Measurements from ENCODE around the gene TANGO6. TPM values are rescaled to one million over a fixed set of nuclear protein-coding genes. Genes with fewer than 3 reads are reported as not detected.

TANGO6 gene
- total RNA-seq, 8 experiments from 2014 or later, result 6.4 to 18.6 (median 7.7) TPM

DNA sequence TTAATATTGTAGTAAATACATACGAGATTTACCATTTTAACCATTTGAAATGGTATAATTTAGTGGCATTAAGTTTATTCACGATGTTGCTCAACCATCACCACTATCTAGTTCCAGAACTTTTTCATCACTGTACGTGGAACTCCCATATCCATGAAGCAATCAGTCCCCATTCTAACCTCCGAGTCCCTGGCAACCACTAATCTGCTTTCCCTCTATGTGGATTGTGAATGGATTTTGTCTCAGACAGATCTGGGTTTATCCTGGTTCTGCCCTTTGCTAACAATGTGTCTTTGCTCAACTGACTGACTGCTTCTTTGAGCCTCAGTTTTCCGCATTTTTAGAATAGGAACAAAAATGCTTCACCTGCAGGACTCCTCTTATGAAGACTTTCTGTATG is 51.4 kb downstream of the TANGO6 start:
- WGBS, 10 experiments, result 81 to 95% (median 89%) methylated on average over 2 to 5 of the region's 5 CpGs; no CpG with 5 or more reads in 1 of the 10 experiments
- in situ Hi-C loops (cut with MboI; ENCODE audit: low pct_unique_long_range_greater_than_20kb in 2 of 9, low sequenced_read_pairs in 9 of 9, unreplicated experiment in 9 of 9), result loop anchor here in 2 of 9 experiments (25.0 kb wide), 2 partner anchors 218 to 243 kb away; partner anchors contain the start of genes CHTF8 (in 1 of the 2), HAS3 (in 1 of the 2) and UTP4 (in 1 of the 2)
- H3K4me3 ChIP-seq, result no peak overlapping the region
- H3K4me1 ChIP-seq (replicated peaks in 1 of 2), result no peaks in the 10 kb centered on the region
- no peak overlapping the region for H3K27ac ChIP-seq
- ATAC-seq (replicated peaks in 6 of 8), result no peak

- in situ Hi-C loops (cut with MboI; ENCODE audit: low pct_unique_long_range_greater_than_20kb in 2 of 9, low sequenced_read_pairs in 9 of 9, unreplicated experiment in 9 of 9), result loop anchor here in 2 of 9 experiments (25.0 kb wide), 2 partner anchors 214 to 239 kb away; partner anchors contain the start of genes CHTF8 (in 1 of the 2), HAS3 (in 1 of the 2) and UTP4 (in 1 of the 2)
- peaks cover 0 to 10% of the 10 kb centered on the region in 2 donors for H3K4me1 ChIP-seq (replicated peaks in 1 of 2)
- no peak overlapping the region for H3K27ac ChIP-seq
- WGBS, 10 experiments, result 60 to 100% (median 90%) methylated on average over 1 to 4 of the region's 4 CpGs; no CpG with 5 or more reads in 2 of the 10 experiments
- no peak overlapping the region for H3K4me3 ChIP-seq
- peak in 1 of 8 experiments; percentile 74 for ATAC-seq (replicated peaks in 6 of 8)
Measured at GRCh38 chr16:68898026-68898425, 54.7 kb downstream of the TANGO6 start.

- in situ Hi-C loops (cut with MboI; ENCODE audit: low pct_unique_long_range_greater_than_20kb in 2 of 9, low sequenced_read_pairs in 9 of 9, unreplicated experiment in 9 of 9), result loop anchor here in 3 of 9 experiments (10.0 to 25.0 kb wide), 2 partner anchors 212 to 215 kb away; partner anchors contain the start of gene HAS3 (in 2 of the 3)
- H3K27ac ChIP-seq, result no peak overlapping the region
- no peak overlapping the region for H3K4me3 ChIP-seq
- peaks cover 0 to 10% of the 10 kb centered on the region in 2 donors for H3K4me1 ChIP-seq (replicated peaks in 1 of 2)
- WGBS, 10 experiments, result 79 to 100% (median 89%) methylated on average over 1 to 4 of the region's 4 CpGs; no CpG with 5 or more reads in 1 of the 10 experiments
- no peak for ATAC-seq (replicated peaks in 6 of 8)
Measured at GRCh38 chr16:68900009-68900408, 56.7 kb downstream of the TANGO6 start.

- Histone ChIP-seq H3K4me3 (no peak overlapping the region), H3K27ac (no peak overlapping the region), H3K4me1 (replicated peaks in 1 of 2) (peaks cover 0 to 10% of the 10 kb centered on the region in 2 donors)
- 0 to 20% (median 0%) methylated on average over 1 to 5 of the region's 5 CpGs; no CpG with 5 or more reads in 1 of the 10 experiments for WGBS, 10 experiments
- peak; percentile 74 to 98 (median 86) for ATAC-seq (replicated peaks in 6 of 8)
- in situ Hi-C loops (cut with MboI; ENCODE audit: low pct_unique_long_range_greater_than_20kb in 2 of 9, low sequenced_read_pairs in 9 of 9, unreplicated experiment in 9 of 9), result loop anchor here in 3 of 9 experiments (10.0 to 25.0 kb wide), 2 partner anchors 210 to 213 kb away; partner anchors contain the start of gene HAS3 (in 2 of the 3)
Measured at GRCh38 chr16:68902003-68902968, 59.0 kb downstream of the TANGO6 start.

GRCh38 chr16:68902969-68903345 is 59.6 kb downstream of the TANGO6 start:
- H3K4me1 ChIP-seq (replicated peaks in 1 of 2), result peaks cover 0 to 10% of the 10 kb centered on the region in 2 donors
- in situ Hi-C loops (cut with MboI; ENCODE audit: low pct_unique_long_range_greater_than_20kb in 2 of 9, low sequenced_read_pairs in 9 of 9, unreplicated experiment in 9 of 9), result loop anchor here in 3 of 9 experiments (10.0 to 25.0 kb wide), 2 partner anchors 209 to 212 kb away; partner anchors contain the start of gene HAS3 (in 2 of the 3)
- WGBS, 10 experiments, result 40 to 100% (median 79%) methylated on average over 1 to 2 of the region's 2 CpGs; no CpG with 5 or more reads in 2 of the 10 experiments
- no peak overlapping the region for H3K27ac ChIP-seq
- ATAC-seq (replicated peaks in 6 of 8), result peak in 2 of 8 experiments; percentile 22 to 33
- no peak overlapping the region for H3K4me3 ChIP-seq

DNA sequence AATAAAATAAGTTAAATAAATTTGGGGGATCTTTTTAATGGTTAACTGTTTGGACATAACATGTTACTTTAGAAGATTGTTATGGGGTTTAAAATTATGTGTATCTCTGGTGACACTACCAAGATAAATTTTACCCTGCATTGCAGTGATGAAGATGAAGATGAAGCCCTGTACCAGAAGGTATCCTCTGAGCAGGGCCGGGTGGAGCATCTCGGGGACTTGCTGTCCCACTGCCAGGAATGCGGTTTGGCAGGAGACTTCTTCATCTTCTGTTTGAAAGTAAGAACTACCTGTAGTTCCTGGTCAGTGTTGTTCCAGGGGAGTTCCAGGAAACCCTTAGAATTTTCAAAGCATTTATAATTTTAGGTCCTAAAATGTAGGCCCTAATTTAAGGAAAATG is 64.0 kb downstream of the TANGO6 start:
- no peak for ATAC-seq (replicated peaks in 6 of 8)
- Histone ChIP-seq H3K4me1 (replicated peaks in 1 of 2) (peaks cover 14 to 19% of the 10 kb centered on the region in 2 donors), H3K27ac (no peak overlapping the region), H3K4me3 (no peak overlapping the region)
- WGBS, 10 experiments, result 80 to 100% (median 93%) methylated on average over 1 to 3 of the region's 3 CpGs; no CpG with 5 or more reads in 3 of the 10 experiments
- in situ Hi-C loops (cut with MboI; ENCODE audit: low pct_unique_long_range_greater_than_20kb in 2 of 9, low sequenced_read_pairs in 9 of 9, unreplicated experiment in 9 of 9), result loop anchor here in 3 of 9 experiments (10.0 to 25.0 kb wide), 2 partner anchors 205 to 208 kb away; partner anchors contain the start of gene HAS3 (in 2 of the 3)

DNA sequence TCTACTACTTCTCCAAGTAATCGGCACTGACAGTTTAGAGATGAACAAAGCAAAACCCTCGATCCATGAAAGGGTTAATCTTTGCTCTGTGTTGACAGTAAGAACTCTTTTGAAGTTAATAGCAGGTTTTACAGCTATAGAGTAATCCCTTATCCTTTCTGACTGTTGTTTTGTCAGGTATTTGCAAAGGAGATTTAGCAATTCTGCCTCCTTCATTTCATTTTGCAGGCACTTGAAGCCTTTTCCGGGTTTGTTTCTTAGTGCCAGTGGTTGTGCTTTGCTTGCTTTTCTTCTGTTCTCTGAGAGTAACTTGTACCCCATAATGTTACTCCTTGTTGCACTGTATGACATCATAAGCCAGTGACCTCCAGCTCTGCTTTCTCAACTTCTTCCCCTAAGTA is 64.5 kb downstream of the TANGO6 start:
- no peak overlapping the region for H3K27ac ChIP-seq
- no peak for ATAC-seq (replicated peaks in 6 of 8)
- peaks cover 14 to 15% of the 10 kb centered on the region in 2 donors for H3K4me1 ChIP-seq (replicated peaks in 1 of 2)
- 30 to 75% (median 65%) methylated on average over 2 to 3 of the region's 3 CpGs; no CpG with 5 or more reads in 2 of the 10 experiments for WGBS, 10 experiments
- H3K4me3 ChIP-seq, result no peak overlapping the region
- in situ Hi-C loops (cut with MboI; ENCODE audit: low pct_unique_long_range_greater_than_20kb in 2 of 9, low sequenced_read_pairs in 9 of 9, unreplicated experiment in 9 of 9), result loop anchor here in 3 of 9 experiments (10.0 to 25.0 kb wide), 2 partner anchors 205 to 207 kb away; partner anchors contain the start of gene HAS3 (in 2 of the 3)

- Histone ChIP-seq H3K4me1 (replicated peaks in 1 of 2) (peaks cover 14 to 15% of the 10 kb centered on the region in 2 donors), H3K4me3 (no peak overlapping the region), H3K27ac (no peak overlapping the region)
- WGBS, 10 experiments, result 60 to 95% (median 87%) methylated on average over 1 to 7 of the region's 8 CpGs
- ATAC-seq (replicated peaks in 6 of 8), result no peak
- in situ Hi-C loops (cut with MboI; ENCODE audit: low pct_unique_long_range_greater_than_20kb in 2 of 9, low sequenced_read_pairs in 9 of 9, unreplicated experiment in 9 of 9), result loop anchor here in 3 of 9 experiments (10.0 to 25.0 kb wide), 2 partner anchors 203 to 206 kb away; partner anchors contain the start of gene HAS3 (in 2 of the 3)
Measured at GRCh38 chr16:68909099-68909733, 65.9 kb downstream of the TANGO6 start.

- H3K4me1 ChIP-seq (replicated peaks in 1 of 2), result peaks cover 14 to 15% of the 10 kb centered on the region in 2 donors
- no peak overlapping the region for H3K4me3 ChIP-seq
- WGBS, 10 experiments, result 0 to 93% (median 3%) methylated on average over 1 to 5 of the region's 5 CpGs; no CpG with 5 or more reads in 1 of the 10 experiments
- in situ Hi-C loops (cut with MboI; ENCODE audit: low pct_unique_long_range_greater_than_20kb in 2 of 9, low sequenced_read_pairs in 9 of 9, unreplicated experiment in 9 of 9), result loop anchor here in 2 of 9 experiments (25.0 kb wide), 1 partner anchor 202 kb away; the partner anchor contains the start of gene HAS3 (in 2 of the 2)
- peak in 5 of 8 experiments; percentile 97 to 98 (median 98) for ATAC-seq (replicated peaks in 6 of 8)
- H3K27ac ChIP-seq, result peak overlapping the region in 1 of 2 donors; percentile 23
Measured at GRCh38 chr16:68910051-68910450, 66.7 kb downstream of the TANGO6 start.

DNA sequence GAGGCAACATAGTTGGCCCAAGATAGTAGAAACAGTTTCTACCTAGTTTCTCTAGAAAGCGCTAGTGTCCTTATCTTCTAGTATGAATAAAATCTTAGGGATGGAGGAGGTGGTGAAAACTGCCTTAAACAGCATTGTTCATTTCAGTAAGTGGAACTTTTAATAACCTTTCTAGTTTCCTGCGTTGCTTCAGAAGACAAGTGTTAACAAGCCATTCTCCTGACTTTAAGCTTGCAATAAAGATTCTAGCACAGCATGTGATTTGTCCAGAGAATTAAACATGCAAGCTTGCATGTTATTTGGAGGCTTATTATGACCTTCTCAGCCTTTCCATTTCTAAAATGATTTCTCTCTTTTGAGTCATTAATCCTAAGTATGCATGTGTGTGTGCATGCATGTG is 72.3 kb downstream of the TANGO6 start:
- 75 to 100% (median 93%) methylated on average over 1 to 2 of the region's 2 CpGs; no CpG with 5 or more reads in 1 of the 10 experiments for WGBS, 10 experiments
- Histone ChIP-seq H3K27ac (no peak overlapping the region), H3K4me1 (replicated peaks in 1 of 2) (peaks cover 1 to 2% of the 10 kb centered on the region in 2 donors), H3K4me3 (no peak overlapping the region)
- in situ Hi-C loops (cut with MboI; ENCODE audit: low pct_unique_long_range_greater_than_20kb in 2 of 9, low sequenced_read_pairs in 9 of 9, unreplicated experiment in 9 of 9), result loop anchor here in 2 of 9 experiments (25.0 kb wide), 1 partner anchor 197 kb away; the partner anchor contains the start of gene HAS3 (in 2 of the 2)
- ATAC-seq (replicated peaks in 6 of 8), result no peak

GRCh38 chr16:68917541-68917940 is 74.2 kb downstream of the TANGO6 start:
- ATAC-seq (replicated peaks in 6 of 8), result no peak
- H3K4me3 ChIP-seq, result no peak overlapping the region
- in situ Hi-C loops (cut with MboI; ENCODE audit: low pct_unique_long_range_greater_than_20kb in 2 of 9, low sequenced_read_pairs in 9 of 9, unreplicated experiment in 9 of 9), result loop anchor here in 2 of 9 experiments (25.0 kb wide), 1 partner anchor 195 kb away; the partner anchor contains the start of gene HAS3 (in 2 of the 2)
- no peaks in the 10 kb centered on the region for H3K4me1 ChIP-seq (replicated peaks in 1 of 2)
- H3K27ac ChIP-seq, result no peak overlapping the region
- 80 to 100% (median 100%) methylated on average over 1 to 2 of the region's 2 CpGs; no CpG with 5 or more reads in 2 of the 10 experiments for WGBS, 10 experiments

- Histone ChIP-seq H3K4me3 (no peak overlapping the region), H3K4me1 (replicated peaks in 1 of 2) (no peaks in the 10 kb centered on the region), H3K27ac (no peak overlapping the region)
- in situ Hi-C loops (cut with MboI; ENCODE audit: low pct_unique_long_range_greater_than_20kb in 2 of 9, low sequenced_read_pairs in 9 of 9, unreplicated experiment in 9 of 9), result loop anchor here in 2 of 9 experiments (25.0 kb wide), 1 partner anchor 192 kb away; the partner anchor contains the start of gene HAS3 (in 2 of the 2)
- WGBS, 10 experiments, result 92 to 100% (median 100%) methylated on average over 1 to 3 of the region's 3 CpGs; no CpG with 5 or more reads in 5 of the 10 experiments
- no peak for ATAC-seq (replicated peaks in 6 of 8)
Measured at GRCh38 chr16:68920349-68920748, 77.0 kb downstream of the TANGO6 start.

Measured in motor neuron (in vitro differentiated cells).